ENCODE measurements around the gene MRI1. TPM values are rescaled to one million over a fixed set of nuclear protein-coding genes. Genes with fewer than 3 reads are reported as not detected.
A peak's percentile ranks its signal among the peaks of the same experiment; 100 is the strongest.

Gene MRI1
- total RNA-seq, 1 donor, result 33.7 TPM

- peak; percentile 71 for DNase-seq (ENCODE audit: insufficient read length, low spot score, missing footprints)
- peaks cover 27% of the 10 kb centered on the region for H3K79me2 ChIP-seq (ENCODE audit: insufficient read depth, low read length)
- H3K27me3 ChIP-seq (ENCODE audit: insufficient read depth, low read length), result no peaks in the 10 kb centered on the region
- TF ChIP-seq, protein P1, sequence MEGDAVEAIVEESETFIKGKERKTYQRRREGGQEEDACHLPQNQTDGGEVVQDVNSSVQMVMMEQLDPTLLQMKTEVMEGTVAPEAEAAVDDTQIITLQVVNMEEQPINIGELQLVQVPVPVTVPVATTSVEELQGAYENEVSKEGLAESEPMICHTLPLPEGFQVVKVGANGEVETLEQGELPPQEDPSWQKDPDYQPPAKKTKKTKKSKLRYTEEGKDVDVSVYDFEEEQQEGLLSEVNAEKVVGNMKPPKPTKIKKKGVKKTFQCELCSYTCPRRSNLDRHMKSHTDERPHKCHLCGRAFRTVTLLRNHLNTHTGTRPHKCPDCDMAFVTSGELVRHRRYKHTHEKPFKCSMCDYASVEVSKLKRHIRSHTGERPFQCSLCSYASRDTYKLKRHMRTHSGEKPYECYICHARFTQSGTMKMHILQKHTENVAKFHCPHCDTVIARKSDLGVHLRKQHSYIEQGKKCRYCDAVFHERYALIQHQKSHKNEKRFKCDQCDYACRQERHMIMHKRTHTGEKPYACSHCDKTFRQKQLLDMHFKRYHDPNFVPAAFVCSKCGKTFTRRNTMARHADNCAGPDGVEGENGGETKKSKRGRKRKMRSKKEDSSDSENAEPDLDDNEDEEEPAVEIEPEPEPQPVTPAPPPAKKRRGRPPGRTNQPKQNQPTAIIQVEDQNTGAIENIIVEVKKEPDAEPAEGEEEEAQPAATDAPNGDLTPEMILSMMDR (IDR thresholded peaks at IDR 0.05; ENCODE audit: extremely low read depth, low read depth, low read length), result no peak
- no peak overlapping the region for H2AFZ ChIP-seq (ENCODE audit: low read length)
- peaks cover 12% of the 10 kb centered on the region for H4K20me1 ChIP-seq (ENCODE audit: insufficient read depth, low read length)
- peaks cover 11% of the 10 kb centered on the region for H3K4me1 ChIP-seq (ENCODE audit: insufficient read depth, low read length)
- no peak overlapping the region for H3K4me3 ChIP-seq (ENCODE audit: insufficient read depth, low read length)
- H3K9me3 ChIP-seq (ENCODE audit: low read depth, low read length), result no peaks in the 10 kb centered on the region
- H3K4me2 ChIP-seq (ENCODE audit: insufficient read depth, low read length), result no peak overlapping the region
- H3K27ac ChIP-seq (ENCODE audit: low read depth, low read length), result no peak overlapping the region
- H3K36me3 ChIP-seq (ENCODE audit: insufficient read depth, low read length), result peaks cover 39% of the 10 kb centered on the region
Observed at GRCh38 chr19:13768510-13768909, 4.2 kb downstream of the MRI1 start.

- no peak overlapping the region for H3K4me3 ChIP-seq (ENCODE audit: insufficient read depth, low read length)
- H3K27ac ChIP-seq (ENCODE audit: low read depth, low read length), result no peak overlapping the region
- DNase-seq (ENCODE audit: insufficient read length, low spot score, missing footprints), result peak; percentile 68
- H3K9me3 ChIP-seq (ENCODE audit: low read depth, low read length), result no peaks in the 10 kb centered on the region
- H3K4me2 ChIP-seq (ENCODE audit: insufficient read depth, low read length), result no peak overlapping the region
- H3K27me3 ChIP-seq (ENCODE audit: insufficient read depth, low read length), result no peaks in the 10 kb centered on the region
- peaks cover 15% of the 10 kb centered on the region for H3K4me1 ChIP-seq (ENCODE audit: insufficient read depth, low read length)
- H3K79me2 ChIP-seq (ENCODE audit: insufficient read depth, low read length), result peaks cover 24% of the 10 kb centered on the region
- TF ChIP-seq, protein P1 (IDR thresholded peaks at IDR 0.05; ENCODE audit: extremely low read depth, low read depth, low read length), result no peak
- H2AFZ ChIP-seq (ENCODE audit: low read length), result no peak overlapping the region
- H4K20me1 ChIP-seq (ENCODE audit: insufficient read depth, low read length), result peaks cover 13% of the 10 kb centered on the region
- peaks cover 38% of the 10 kb centered on the region for H3K36me3 ChIP-seq (ENCODE audit: insufficient read depth, low read length)
Observed at GRCh38 chr19:13770013-13770635, 5.8 kb downstream of the MRI1 start.

DNA sequence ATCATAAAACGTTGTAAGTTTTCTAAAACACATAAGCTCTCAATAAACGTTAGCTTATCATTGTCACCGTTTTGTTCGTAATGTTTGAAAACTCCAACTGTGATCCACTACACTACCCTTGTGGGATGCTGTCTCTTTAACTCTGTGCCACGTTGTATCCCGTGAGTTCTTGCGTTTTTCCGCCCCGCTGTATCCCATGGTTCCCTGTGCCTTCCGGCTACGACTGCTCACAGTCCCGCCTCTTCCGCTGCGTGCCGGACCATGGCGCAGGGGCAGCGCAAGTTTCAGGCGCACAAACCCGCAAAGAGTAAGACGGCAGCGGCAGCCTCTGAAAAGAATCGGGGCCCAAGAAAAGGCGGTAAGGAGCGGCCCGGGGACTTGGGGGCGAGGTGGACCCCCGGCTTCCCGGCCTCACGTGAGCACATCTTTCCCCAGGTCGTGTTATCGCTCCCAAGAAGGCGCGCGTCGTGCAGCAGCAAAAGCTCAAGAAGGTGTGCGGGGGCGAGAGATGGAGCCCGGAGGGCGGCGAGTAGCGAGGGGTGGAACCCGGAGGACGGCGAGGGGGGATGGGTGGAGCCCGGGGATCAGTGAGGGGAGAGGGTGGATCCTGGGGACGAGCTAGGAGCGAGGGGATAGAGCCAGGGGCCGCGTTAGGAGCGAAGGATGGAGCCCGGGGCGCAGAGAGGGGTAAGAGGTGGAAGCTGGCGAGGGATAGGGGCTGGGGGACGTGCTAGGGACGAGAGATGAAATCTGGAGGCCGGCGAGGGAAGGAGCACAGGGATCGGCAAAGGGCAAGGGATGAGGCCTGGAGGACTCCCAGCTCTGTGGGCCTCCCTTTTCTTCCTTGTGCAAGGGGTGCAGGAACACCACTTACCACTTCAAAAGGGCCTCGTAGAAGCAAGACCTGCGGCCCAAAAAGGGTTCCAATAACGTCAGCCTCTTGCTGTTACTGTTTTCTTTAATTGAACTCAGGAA is 10.2 kb downstream of the MRI1 start, which contains the start of gene C19orf53:
Gene C19orf53 (plus strand): TSS at position 240 of the 975 bp plus-strand sequence. CDS start 22 bp downstream, at position 262.
- no peaks in the 10 kb centered on the region for H3K9me3 ChIP-seq (ENCODE audit: low read depth, low read length)
- TF ChIP-seq, protein P1 (IDR thresholded peaks at IDR 0.05; ENCODE audit: extremely low read depth, low read depth, low read length), result no peak
- peaks cover 15% of the 10 kb centered on the region for H3K4me1 ChIP-seq (ENCODE audit: insufficient read depth, low read length)
- DNase-seq (ENCODE audit: insufficient read length, low spot score, missing footprints), result peak; percentile 99
- peaks cover 12% of the 10 kb centered on the region for H4K20me1 ChIP-seq (ENCODE audit: insufficient read depth, low read length)
- peak within 1 kb of the TSS; percentile 97 for H3K27ac ChIP-seq (ENCODE audit: low read depth, low read length)
- H3K4me3 ChIP-seq (ENCODE audit: insufficient read depth, low read length), result peak within 1 kb of the TSS; percentile 98
- peak within 1 kb of the TSS; percentile 99 for H3K4me2 ChIP-seq (ENCODE audit: insufficient read depth, low read length)
- H3K79me2 ChIP-seq (ENCODE audit: insufficient read depth, low read length), result peaks cover 32% of the 10 kb centered on the region
- H3K36me3 ChIP-seq (ENCODE audit: insufficient read depth, low read length), result peaks cover 49% of the 10 kb centered on the region
- peak within 1 kb of the TSS; percentile 86 for H2AFZ ChIP-seq (ENCODE audit: low read length)
- no peaks in the 10 kb centered on the region for H3K27me3 ChIP-seq (ENCODE audit: insufficient read depth, low read length)

GRCh38 chr19:13778398-13778797 is 14.1 kb downstream of the MRI1 start:
- no peak overlapping the region for H3K4me2 ChIP-seq (ENCODE audit: insufficient read depth, low read length)
- H3K4me1 ChIP-seq (ENCODE audit: insufficient read depth, low read length), result peaks cover 27% of the 10 kb centered on the region
- H3K79me2 ChIP-seq (ENCODE audit: insufficient read depth, low read length), result peaks cover 32% of the 10 kb centered on the region
- peaks cover 12% of the 10 kb centered on the region for H4K20me1 ChIP-seq (ENCODE audit: insufficient read depth, low read length)
- H3K27ac ChIP-seq (ENCODE audit: low read depth, low read length), result no peak overlapping the region
- H3K4me3 ChIP-seq (ENCODE audit: insufficient read depth, low read length), result no peak overlapping the region
- TF ChIP-seq, protein P1 (IDR thresholded peaks at IDR 0.05; ENCODE audit: extremely low read depth, low read depth, low read length), result no peak
- no peak for DNase-seq (ENCODE audit: insufficient read length, low spot score, missing footprints)
- H3K36me3 ChIP-seq (ENCODE audit: insufficient read depth, low read length), result peaks cover 31% of the 10 kb centered on the region
- H2AFZ ChIP-seq (ENCODE audit: low read length), result no peak overlapping the region
- no peaks in the 10 kb centered on the region for H3K9me3 ChIP-seq (ENCODE audit: low read depth, low read length)
- H3K27me3 ChIP-seq (ENCODE audit: insufficient read depth, low read length), result no peaks in the 10 kb centered on the region
